Measurements from ENCODE around the gene TET2. TPM values are rescaled to one million over a fixed set of nuclear protein-coding genes. Genes with fewer than 3 reads are reported as not detected.

TET2 gene
- 5.3 and 18.6 TPM in 2 replicates for total RNA-seq (ENCODE audit: low replicate concordance)

- peak; percentile 79 for DNase-seq (ENCODE audit: low read depth)
- peak within 1 kb of the TSS; percentile 98 for H3K4me3 ChIP-seq (ENCODE audit: low read depth, low read length)
- TF ChIP-seq, protein P1, sequence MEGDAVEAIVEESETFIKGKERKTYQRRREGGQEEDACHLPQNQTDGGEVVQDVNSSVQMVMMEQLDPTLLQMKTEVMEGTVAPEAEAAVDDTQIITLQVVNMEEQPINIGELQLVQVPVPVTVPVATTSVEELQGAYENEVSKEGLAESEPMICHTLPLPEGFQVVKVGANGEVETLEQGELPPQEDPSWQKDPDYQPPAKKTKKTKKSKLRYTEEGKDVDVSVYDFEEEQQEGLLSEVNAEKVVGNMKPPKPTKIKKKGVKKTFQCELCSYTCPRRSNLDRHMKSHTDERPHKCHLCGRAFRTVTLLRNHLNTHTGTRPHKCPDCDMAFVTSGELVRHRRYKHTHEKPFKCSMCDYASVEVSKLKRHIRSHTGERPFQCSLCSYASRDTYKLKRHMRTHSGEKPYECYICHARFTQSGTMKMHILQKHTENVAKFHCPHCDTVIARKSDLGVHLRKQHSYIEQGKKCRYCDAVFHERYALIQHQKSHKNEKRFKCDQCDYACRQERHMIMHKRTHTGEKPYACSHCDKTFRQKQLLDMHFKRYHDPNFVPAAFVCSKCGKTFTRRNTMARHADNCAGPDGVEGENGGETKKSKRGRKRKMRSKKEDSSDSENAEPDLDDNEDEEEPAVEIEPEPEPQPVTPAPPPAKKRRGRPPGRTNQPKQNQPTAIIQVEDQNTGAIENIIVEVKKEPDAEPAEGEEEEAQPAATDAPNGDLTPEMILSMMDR (IDR thresholded peaks at IDR 0.05; ENCODE audit: insufficient read depth, low read length), result no peak
These were observed at the start of gene TET2 for GRCh38 chr4:105146276-105147015. TSS of gene TET2 (plus strand) at chr4:105146876. CDS start at chr4:105233943, 87,067 bp downstream.

GRCh38 chr4:105102016-105102415, 44.7 kb upstream of the TET2 start:
- DNase-seq (ENCODE audit: low read depth), result peak; percentile 28
- TF ChIP-seq, protein P1 (IDR thresholded peaks at IDR 0.05; ENCODE audit: insufficient read depth, low read length), result no peak
- no peak overlapping the region for H3K4me3 ChIP-seq (ENCODE audit: low read depth, low read length)

- peak; percentile 53 for DNase-seq (ENCODE audit: low read depth)
- TF ChIP-seq, protein P1 (IDR thresholded peaks at IDR 0.05; ENCODE audit: insufficient read depth, low read length), result no peak
- H3K4me3 ChIP-seq (ENCODE audit: low read depth, low read length), result no peak overlapping the region
These were observed 40.2 kb upstream of the TET2 start for GRCh38 chr4:105106426-105106825.

GRCh38 chr4:105107095-105107856, 39.4 kb upstream of the TET2 start:
- TF ChIP-seq, protein P1 (IDR thresholded peaks at IDR 0.05; ENCODE audit: insufficient read depth, low read length), result no peak
- no peak for DNase-seq (ENCODE audit: low read depth)
- H3K4me3 ChIP-seq (ENCODE audit: low read depth, low read length), result no peak overlapping the region

DNA sequence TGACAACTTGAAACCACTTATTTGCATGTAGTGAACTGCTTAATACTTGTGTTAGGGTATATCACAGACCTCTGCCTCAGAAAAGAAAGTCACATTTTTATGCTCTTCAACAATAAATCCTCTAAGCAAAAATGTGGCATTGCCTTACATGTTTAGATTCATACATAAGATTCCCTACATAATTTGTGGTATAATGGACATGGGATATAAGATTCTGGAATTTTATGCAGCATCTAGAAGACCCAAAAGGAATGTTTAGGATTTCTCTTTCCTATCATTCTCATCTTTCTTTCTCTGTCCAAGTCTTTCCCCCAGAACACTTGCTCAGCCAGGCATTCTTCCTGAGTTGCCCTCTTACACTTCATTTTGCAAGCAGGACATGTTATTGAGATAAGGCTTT, 37.7 kb upstream of the TET2 start:
- DNase-seq (ENCODE audit: low read depth), result no peak
- TF ChIP-seq, protein P1 (IDR thresholded peaks at IDR 0.05; ENCODE audit: insufficient read depth, low read length), result no peak
- H3K4me3 ChIP-seq (ENCODE audit: low read depth, low read length), result no peak overlapping the region

DNA sequence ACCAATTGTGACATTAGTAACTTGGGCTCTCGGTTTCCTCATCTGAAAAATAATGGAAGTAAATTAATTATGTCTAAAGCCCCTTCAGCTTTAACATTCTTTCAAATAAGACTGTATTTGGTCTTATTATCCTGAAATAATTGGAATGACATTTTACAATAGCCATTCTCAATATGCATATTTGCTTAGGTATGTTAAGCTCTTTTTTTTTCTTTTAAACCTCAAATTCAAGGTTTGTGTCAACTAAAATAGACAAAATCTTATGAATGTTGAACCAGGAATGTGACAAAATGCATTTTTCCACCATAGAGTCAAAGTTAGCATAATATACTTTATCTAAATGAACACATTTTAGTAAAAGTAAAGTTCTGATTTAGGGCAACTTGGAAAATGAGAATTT, 34.4 kb upstream of the TET2 start:
- no peak for DNase-seq (ENCODE audit: low read depth)
- TF ChIP-seq, protein P1 (IDR thresholded peaks at IDR 0.05; ENCODE audit: insufficient read depth, low read length), result no peak
- no peak overlapping the region for H3K4me3 ChIP-seq (ENCODE audit: low read depth, low read length)
